Measurements from ENCODE around the gene FBL.
"Not testable (repeated sequence)": the region's sequence is repeated elsewhere in the genome, so short reads cannot be mapped to it uniquely, and the experiment has no call there.

The FBL gene

GRCh38 chr19:39878866-39879265 lies 32.7 kb upstream of the FBL start:
- H3K4me1 ChIP-seq; H3K9me3 ChIP-seq (ENCODE audit: control insufficient read depth, low read length); H2AFZ ChIP-seq; H3K79me2 ChIP-seq; H3K4me3 ChIP-seq (ENCODE audit: low read depth, low read length); H3K4me2 ChIP-seq (ENCODE audit: low read length); H3K27ac ChIP-seq; H3K9ac ChIP-seq; H3K36me3 ChIP-seq (ENCODE audit: control insufficient read depth, insufficient read depth, low read length); H3K27me3 ChIP-seq (ENCODE audit: control insufficient read depth, insufficient read depth, low read length): not testable (repeated sequence)

- no peaks in the 10 kb centered on the region for H3K27me3 ChIP-seq (ENCODE audit: control insufficient read depth, insufficient read depth, low read length)
- no peak overlapping the region for H3K4me3 ChIP-seq (ENCODE audit: low read depth, low read length)
- no peak overlapping the region for H3K27ac ChIP-seq
- H3K4me1 ChIP-seq, result no peaks in the 10 kb centered on the region
- no peak overlapping the region for H3K4me2 ChIP-seq (ENCODE audit: low read length)
- H3K9me3 ChIP-seq (ENCODE audit: control insufficient read depth, low read length), result no peaks in the 10 kb centered on the region
- no peak overlapping the region for H2AFZ ChIP-seq
- TF ChIP-seq CTCF (IDR thresholded peaks at IDR 0.05), result no peak
- no peaks in the 10 kb centered on the region for H3K79me2 ChIP-seq
- H3K36me3 ChIP-seq (ENCODE audit: control insufficient read depth, insufficient read depth, low read length), result no peaks in the 10 kb centered on the region
- H3K9ac ChIP-seq, result no peak overlapping the region
Measured at GRCh38 chr19:39878398-39878797, 32.2 kb upstream of the FBL start.

GRCh38 chr19:39877982-39878381 lies 31.8 kb upstream of the FBL start:
- H3K9me3 ChIP-seq (ENCODE audit: control insufficient read depth, low read length); H3K79me2 ChIP-seq; H3K4me3 ChIP-seq (ENCODE audit: low read depth, low read length); H3K36me3 ChIP-seq (ENCODE audit: control insufficient read depth, insufficient read depth, low read length); H3K9ac ChIP-seq; H3K27me3 ChIP-seq (ENCODE audit: control insufficient read depth, insufficient read depth, low read length); H2AFZ ChIP-seq; H3K4me2 ChIP-seq (ENCODE audit: low read length); H3K27ac ChIP-seq; H3K4me1 ChIP-seq: not testable (repeated sequence)

- H3K27me3 ChIP-seq (ENCODE audit: control insufficient read depth, insufficient read depth, low read length); H3K4me2 ChIP-seq (ENCODE audit: low read length); H2AFZ ChIP-seq: not testable (repeated sequence)
Measured at GRCh38 chr19:39877488-39877887, 31.3 kb upstream of the FBL start.

GRCh38 chr19:39876486-39876885 lies 30.3 kb upstream of the FBL start:
- H3K9me3 ChIP-seq (ENCODE audit: control insufficient read depth, low read length); H3K27me3 ChIP-seq (ENCODE audit: control insufficient read depth, insufficient read depth, low read length); H3K9ac ChIP-seq; H3K36me3 ChIP-seq (ENCODE audit: control insufficient read depth, insufficient read depth, low read length); H3K27ac ChIP-seq; H2AFZ ChIP-seq; H3K79me2 ChIP-seq; H3K4me1 ChIP-seq; H3K4me2 ChIP-seq (ENCODE audit: low read length); H3K4me3 ChIP-seq (ENCODE audit: low read depth, low read length): not testable (repeated sequence)

More at GRCh38 chr19:39877488-39877887, 31.3 kb upstream of the FBL start:
- not testable (repeated sequence) for H3K4me1 ChIP-seq; H3K9me3 ChIP-seq (ENCODE audit: control insufficient read depth, low read length); H3K4me3 ChIP-seq (ENCODE audit: low read depth, low read length); H3K36me3 ChIP-seq (ENCODE audit: control insufficient read depth, insufficient read depth, low read length); H3K79me2 ChIP-seq; H3K9ac ChIP-seq; H3K27ac ChIP-seq

- not testable (repeated sequence) for H3K27ac ChIP-seq; H3K4me3 ChIP-seq (ENCODE audit: low read depth, low read length); H3K4me1 ChIP-seq; H3K36me3 ChIP-seq (ENCODE audit: control insufficient read depth, insufficient read depth, low read length); H3K9me3 ChIP-seq (ENCODE audit: control insufficient read depth, low read length); H3K4me2 ChIP-seq (ENCODE audit: low read length); H3K9ac ChIP-seq; H3K79me2 ChIP-seq; H3K27me3 ChIP-seq (ENCODE audit: control insufficient read depth, insufficient read depth, low read length)
- H2AFZ ChIP-seq, result peak overlapping the region; percentile 69
Measured at GRCh38 chr19:39875401-39875864, 29.3 kb upstream of the FBL start.

GRCh38 chr19:39874404-39874803 lies 28.2 kb upstream of the FBL start:
- no peak overlapping the region for H3K9ac ChIP-seq
- H3K27ac ChIP-seq, result no peak overlapping the region
- no peaks in the 10 kb centered on the region for H3K9me3 ChIP-seq (ENCODE audit: control insufficient read depth, low read length)
- no peak for TF ChIP-seq CTCF (IDR thresholded peaks at IDR 0.05)
- no peaks in the 10 kb centered on the region for H3K4me1 ChIP-seq
- H3K79me2 ChIP-seq, result no peaks in the 10 kb centered on the region
- H3K4me3 ChIP-seq (ENCODE audit: low read depth, low read length), result no peak overlapping the region
- H3K4me2 ChIP-seq (ENCODE audit: low read length), result no peak overlapping the region
- no peaks in the 10 kb centered on the region for H3K36me3 ChIP-seq (ENCODE audit: control insufficient read depth, insufficient read depth, low read length)
- no peaks in the 10 kb centered on the region for H3K27me3 ChIP-seq (ENCODE audit: control insufficient read depth, insufficient read depth, low read length)
- no peak overlapping the region for H2AFZ ChIP-seq
